ENCODE measurements around the gene CLTC. TPM values are rescaled to one million over a fixed set of nuclear protein-coding genes. Genes with fewer than 3 reads are reported as not detected.

Gene CLTC
- total RNA-seq, 1 donor from 2014 or later, result 225 TPM

DNA sequence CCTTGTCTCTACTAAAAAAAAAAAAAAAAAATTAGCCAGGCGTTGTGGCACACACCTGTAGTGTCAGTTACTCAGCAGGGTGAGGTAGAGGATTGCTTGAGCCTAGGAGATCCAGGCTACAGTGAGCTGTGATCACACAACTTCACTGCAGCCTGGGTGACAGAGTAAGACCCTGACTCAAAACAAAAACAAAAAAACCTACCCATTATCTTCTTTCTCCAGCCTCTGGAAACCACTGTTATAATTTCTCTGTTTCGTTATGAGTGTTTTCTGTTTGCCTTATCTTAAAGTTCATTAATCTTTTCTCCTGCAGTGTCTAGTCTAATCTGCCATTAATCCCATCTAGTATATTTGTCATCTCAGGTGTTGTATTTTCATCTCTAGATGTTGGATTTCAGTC lies 18.6 kb upstream of the CLTC start:
- H4K20me1 ChIP-seq (ENCODE audit: low read depth), result no peaks in the 10 kb centered on the region
- TF ChIP-seq, protein P1, sequence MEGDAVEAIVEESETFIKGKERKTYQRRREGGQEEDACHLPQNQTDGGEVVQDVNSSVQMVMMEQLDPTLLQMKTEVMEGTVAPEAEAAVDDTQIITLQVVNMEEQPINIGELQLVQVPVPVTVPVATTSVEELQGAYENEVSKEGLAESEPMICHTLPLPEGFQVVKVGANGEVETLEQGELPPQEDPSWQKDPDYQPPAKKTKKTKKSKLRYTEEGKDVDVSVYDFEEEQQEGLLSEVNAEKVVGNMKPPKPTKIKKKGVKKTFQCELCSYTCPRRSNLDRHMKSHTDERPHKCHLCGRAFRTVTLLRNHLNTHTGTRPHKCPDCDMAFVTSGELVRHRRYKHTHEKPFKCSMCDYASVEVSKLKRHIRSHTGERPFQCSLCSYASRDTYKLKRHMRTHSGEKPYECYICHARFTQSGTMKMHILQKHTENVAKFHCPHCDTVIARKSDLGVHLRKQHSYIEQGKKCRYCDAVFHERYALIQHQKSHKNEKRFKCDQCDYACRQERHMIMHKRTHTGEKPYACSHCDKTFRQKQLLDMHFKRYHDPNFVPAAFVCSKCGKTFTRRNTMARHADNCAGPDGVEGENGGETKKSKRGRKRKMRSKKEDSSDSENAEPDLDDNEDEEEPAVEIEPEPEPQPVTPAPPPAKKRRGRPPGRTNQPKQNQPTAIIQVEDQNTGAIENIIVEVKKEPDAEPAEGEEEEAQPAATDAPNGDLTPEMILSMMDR (IDR thresholded peaks at IDR 0.05), result no peak
- no peak for TF ChIP-seq EZH2phosphoT487 (IDR thresholded peaks at IDR 0.05)
- no peak for TF ChIP-seq EZH2 (IDR thresholded peaks at IDR 0.05)
- no peaks in the 10 kb centered on the region for H3K9me3 ChIP-seq (ENCODE audit: low read depth)
- no peak overlapping the region for H2AFZ ChIP-seq (replicated peaks)
- DNase-seq (ENCODE audit: low spot score), result no peak
- Mint-ChIP-seq H3K9me3 (no peaks in the 10 kb centered on the region), H3K36me3 (peaks cover 23% of the 10 kb centered on the region), H3K27me3 (ENCODE audit: insufficient read depth, low read depth) (no peaks in the 10 kb centered on the region), H3K4me1 (no peaks in the 10 kb centered on the region), H3K4me3 (no peak overlapping the region), H3K27ac (no peak overlapping the region)
- no peak overlapping the region for H3K9ac ChIP-seq
- peaks cover 8% of the 10 kb centered on the region for H3K36me3 ChIP-seq
- H3K4me1 ChIP-seq, result no peaks in the 10 kb centered on the region
- no peaks in the 10 kb centered on the region for H3K27me3 ChIP-seq
- no peak overlapping the region for H3K4me2 ChIP-seq
- H3F3A ChIP-seq (ENCODE audit: low read depth), result no peaks in the 10 kb centered on the region
- no peaks in the 10 kb centered on the region for H3K79me2 ChIP-seq (ENCODE audit: low read depth)
- no peak overlapping the region for H3K4me3 ChIP-seq
- no peak overlapping the region for H3K27ac ChIP-seq

DNA sequence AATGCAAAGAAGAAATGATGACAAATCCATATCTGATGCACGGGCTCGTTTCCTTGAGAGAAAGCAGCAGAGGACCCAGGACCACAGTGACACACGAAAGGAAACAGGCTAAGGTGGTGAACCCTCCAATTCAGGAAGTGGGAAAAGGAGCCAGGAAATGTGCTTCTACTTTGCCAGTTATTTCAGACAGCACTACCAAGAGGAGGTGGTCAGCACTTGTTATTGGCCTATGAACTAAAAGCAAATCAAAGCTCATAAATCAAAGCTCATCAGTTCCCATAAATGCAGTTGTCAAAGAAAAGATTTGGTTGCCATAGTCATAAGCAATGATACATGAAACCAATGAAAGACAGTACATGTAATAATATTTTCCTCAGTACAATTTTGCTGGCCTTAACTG lies 12.6 kb upstream of the CLTC start:
- H2AFZ ChIP-seq (replicated peaks), result no peak overlapping the region
- Mint-ChIP-seq H3K9me3 (no peaks in the 10 kb centered on the region), H3K27me3 (ENCODE audit: insufficient read depth, low read depth) (no peaks in the 10 kb centered on the region), H3K36me3 (peaks cover 30% of the 10 kb centered on the region), H3K27ac (no peak overlapping the region), H3K4me1 (no peaks in the 10 kb centered on the region), H3K4me3 (no peak overlapping the region)
- no peak overlapping the region for H3K9ac ChIP-seq
- H3K4me1 ChIP-seq, result no peaks in the 10 kb centered on the region
- H3K4me3 ChIP-seq, result no peak overlapping the region
- H4K20me1 ChIP-seq (ENCODE audit: low read depth), result no peaks in the 10 kb centered on the region
- H3K79me2 ChIP-seq (ENCODE audit: low read depth), result no peaks in the 10 kb centered on the region
- no peak overlapping the region for H3K4me2 ChIP-seq
- no peak overlapping the region for H3K27ac ChIP-seq
- H3K36me3 ChIP-seq, result peaks cover 13% of the 10 kb centered on the region
- H3K27me3 ChIP-seq, result no peaks in the 10 kb centered on the region
- H3F3A ChIP-seq (ENCODE audit: low read depth), result no peaks in the 10 kb centered on the region
- no peak for DNase-seq (ENCODE audit: low spot score)
- no peak for TF ChIP-seq EZH2phosphoT487 (IDR thresholded peaks at IDR 0.05)
- TF ChIP-seq, protein P1 (IDR thresholded peaks at IDR 0.05), result no peak
- TF ChIP-seq EZH2 (IDR thresholded peaks at IDR 0.05), result no peak
- H3K9me3 ChIP-seq (ENCODE audit: low read depth), result no peaks in the 10 kb centered on the region

DNA sequence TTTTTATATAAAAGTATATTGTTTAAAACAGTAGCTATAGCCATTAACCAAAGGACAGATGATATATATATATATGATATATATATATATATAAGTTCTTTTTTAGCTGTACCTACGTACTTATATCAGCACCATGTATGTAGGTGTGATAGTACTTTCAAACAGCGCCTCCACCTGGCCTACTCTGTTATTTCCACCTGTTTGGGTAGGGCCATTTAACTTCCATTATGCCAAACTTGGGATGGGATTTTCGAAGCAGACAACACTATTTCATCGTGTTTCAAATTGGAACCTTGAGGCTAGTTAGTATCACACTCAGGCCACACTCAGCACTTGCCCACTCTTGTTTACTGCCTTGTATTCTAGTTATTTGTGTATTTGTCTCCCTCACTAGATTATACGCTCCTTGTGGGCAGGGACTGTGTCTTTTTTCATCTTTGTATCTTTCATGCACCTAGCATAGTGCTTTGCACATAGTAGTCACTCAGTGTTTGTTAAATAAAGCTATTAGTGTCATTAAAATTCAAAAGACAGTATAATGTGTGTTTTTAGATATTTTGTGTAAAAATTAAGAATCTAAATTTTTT lies 11.8 kb upstream of the CLTC start:
- DNase-seq (ENCODE audit: low spot score), result peak; percentile 14
- H3K9me3 Mint-ChIP-seq, result no peaks in the 10 kb centered on the region

More for the DNA sequence above, 11.8 kb upstream of the CLTC start:
- H3K4me1 ChIP-seq, result no peaks in the 10 kb centered on the region
- H3K4me3 ChIP-seq, result no peak overlapping the region
- no peaks in the 10 kb centered on the region for H3F3A ChIP-seq (ENCODE audit: low read depth)
- H3K79me2 ChIP-seq (ENCODE audit: low read depth), result no peaks in the 10 kb centered on the region
- no peak overlapping the region for H3K9ac ChIP-seq
- no peaks in the 10 kb centered on the region for H4K20me1 ChIP-seq (ENCODE audit: low read depth)
- H3K27me3 Mint-ChIP-seq (ENCODE audit: insufficient read depth, low read depth), result no peaks in the 10 kb centered on the region
- H3K27ac Mint-ChIP-seq, result no peak overlapping the region
- H3K27ac ChIP-seq, result no peak overlapping the region
- no peak overlapping the region for H3K4me3 Mint-ChIP-seq
- no peaks in the 10 kb centered on the region for H3K9me3 ChIP-seq (ENCODE audit: low read depth)
- H2AFZ ChIP-seq (replicated peaks), result no peak overlapping the region
- no peak overlapping the region for H3K4me2 ChIP-seq
- H3K36me3 ChIP-seq, result peaks cover 13% of the 10 kb centered on the region
- no peaks in the 10 kb centered on the region for H3K27me3 ChIP-seq
- TF ChIP-seq EZH2 (IDR thresholded peaks at IDR 0.05) (no peak), EZH2phosphoT487 (IDR thresholded peaks at IDR 0.05) (no peak)
- TF ChIP-seq, protein P1 (IDR thresholded peaks at IDR 0.05), result peak; percentile 49
- no peaks in the 10 kb centered on the region for H3K4me1 Mint-ChIP-seq
- peaks cover 25% of the 10 kb centered on the region for H3K36me3 Mint-ChIP-seq

Data from neural progenitor cell (in vitro differentiated cells).